HCT116 (cell line): ENCODE measurements around the gene IMPDH1. TPM values are rescaled to one million over a fixed set of nuclear protein-coding genes. Genes with fewer than 3 reads are reported as not detected.

Experiments
- ATAC-seq: fragments of 200-7000 bp; cut with Tn5 transposase; 2 replicates; pipeline ENCODE4 v1.9.1; 2020; ENCODE audit warnings: mild to moderate bottlenecking, moderate library complexity
- BruUV-seq: library from RNA; stranded (reverse); fragments of 400-500 nt; replicated peaks from 2 replicates; lab custom pipeline; 2021; lab: Mats Ljungman, UMichigan
- CTCF ChIA-PET: fragments of 300-600 bp; sonication (Branson Sonifier 250); formaldehyde crosslinking; loops from one replicate; lab custom pipeline; 2021; ENCODE audit warnings: antibody characterized with exemption; lab: Charles Lee
- POLR2A ChIA-PET: fragments of 300-600, 350-600 bp; sonication (Branson Sonifier 250); formaldehyde crosslinking; loops from one replicate; lab custom pipeline; 2021; ENCODE audit warnings: antibody characterized with exemption; lab: Charles Lee
- RAD21 ChIA-PET, 2 experiments: fragments of 300-600 bp; sonication (Branson Sonifier 250); formaldehyde crosslinking; loops; one replicate each; lab custom pipeline; 2023; ENCODE audit warnings: low total read pairs in 2 of 2; ENCODE audit not compliant: uncharacterized antibody in 2 of 2, unreplicated experiment in 2 of 2, low non-redundant PET in 1 of 2; lab: Charles Lee
- DNase-seq: peaks from one replicate; pipeline ENCODE4 v3.0.0-alpha.2; 2010; ENCODE audit warnings: low read depth, low spot score
- H2AFZ ChIP-seq: fragments of 200-600 bp; shearing (Covaris generic), sonication (generic); 2 replicates; pipeline ENCODE4 v1.6.1; 2017; ENCODE audit warnings: low read depth, mixed run types, mixed read lengths, antibody characterized with exemption, low read length; ENCODE audit not compliant: poor library complexity, severe bottlenecking
- H3K27ac ChIP-seq: 2 replicates; pipeline ENCODE4 v1.5.1; 2012; ENCODE audit warnings: low read depth, low read length
- H3K27me3 ChIP-seq: fragments of 200-600 bp; sonication (generic); 2 replicates; pipeline ENCODE4 v1.6.1; 2016; ENCODE audit warnings: mixed run types, low read length, mixed read lengths; ENCODE audit not compliant: insufficient read depth
- H3K36me3 ChIP-seq, 2 experiments: fragments of 200-500 bp in 1 of 2; fragments of 200-600 bp in 1 of 2; sonication (Bioruptor generic) in 1 of 2; sonication (generic) in 1 of 2; 2 replicates each; pipeline versions ENCODE4 v1.5.1 to v1.6.1; 2014 to 2016; ENCODE audit warnings: low read length in 2 of 2, inconsistent platforms in 1 of 2, mixed read lengths in 1 of 2, mixed run types in 1 of 2; ENCODE audit not compliant: insufficient read depth in 2 of 2, control insufficient read depth in 1 of 2
- H3K4me1 ChIP-seq, 2 experiments: fragments of 200-600 bp in 1 of 2; sonication (generic) in 1 of 2; 2 replicates each; pipeline versions ENCODE4 v1.5.1 to v1.6.1; 2012 to 2017; ENCODE audit warnings: low read length in 2 of 2, inconsistent platforms in 1 of 2, mild to moderate bottlenecking in 1 of 2, mixed read lengths in 1 of 2, mixed run types in 1 of 2, moderate library complexity in 1 of 2; ENCODE audit not compliant: insufficient read depth in 2 of 2, control insufficient read depth in 1 of 2
- H3K4me2 ChIP-seq: fragments of 200-600 bp; sonication (generic); 2 replicates; pipeline ENCODE4 v1.6.1; 2017; ENCODE audit warnings: mixed run types, low read length, mixed read lengths
- H3K4me3 ChIP-seq, 2 experiments: fragments of 200-600 bp in 1 of 2; sonication (generic) in 1 of 2; replicated peaks in 1 of 2; 2 replicates each; pipeline ENCODE4 v1.5.1; 2011 to 2016; ENCODE audit warnings: low read length in 2 of 2, control low read depth in 1 of 2, low read depth in 1 of 2, mild to moderate bottlenecking in 1 of 2, mixed read lengths in 1 of 2, mixed run types in 1 of 2
- H3K79me2 ChIP-seq: fragments of 200-600 bp; sonication (generic); 2 replicates; pipeline ENCODE4 v1.6.1; 2017; ENCODE audit warnings: mild to moderate bottlenecking, mixed run types, low read length, moderate library complexity, mixed read lengths; ENCODE audit not compliant: insufficient read depth
- H3K9ac ChIP-seq: fragments of 200-600 bp; sonication (generic); 2 replicates; pipeline ENCODE4 v1.6.1; 2016; ENCODE audit warnings: low read length, mixed read lengths
- H3K9me2 ChIP-seq: fragments of 200-600 bp; sonication (generic), shearing (Covaris generic); 2 replicates; pipeline ENCODE4 v1.6.1; 2017; ENCODE audit warnings: mixed run types, mild to moderate bottlenecking, moderate library complexity; ENCODE audit not compliant: insufficient read depth
- H3K9me3 ChIP-seq, 2 experiments: fragments of 200-500 bp in 1 of 2; fragments of 200-600 bp in 1 of 2; sonication (Bioruptor generic) in 1 of 2; sonication (generic) in 1 of 2; 2 replicates each; pipeline ENCODE4 v1.6.1; 2014 to 2017; ENCODE audit warnings: low read length in 2 of 2, mixed read lengths in 2 of 2, inconsistent platforms in 1 of 2, low read depth in 1 of 2, mild to moderate bottlenecking in 1 of 2, mixed run types in 1 of 2, moderate library complexity in 1 of 2; ENCODE audit not compliant: control insufficient read depth in 1 of 2, insufficient read depth in 1 of 2
- H4K20me1 ChIP-seq: fragments of 200-600 bp; sonication (generic), shearing (Covaris generic); 2 replicates; pipeline ENCODE4 v1.6.1; 2017; ENCODE audit warnings: mixed run types, mild to moderate bottlenecking, moderate library complexity; ENCODE audit not compliant: insufficient read depth
- CEBPB ChIP-seq: IDR thresholded peaks from 2 replicates; pipeline ENCODE4 v1.6.1; 2012; ENCODE audit warnings: low read depth
- CTCF ChIP-seq, 3 experiments: fragments of 200-600 bp in 1 of 3; sonication (generic) in 1 of 3; IDR thresholded peaks in 2 of 3; conservative IDR thresholded peaks in 1 of 3; 2 replicates each; pipeline ENCODE4 v1.5.1; 2012 to 2017; ENCODE audit warnings: low read depth in 2 of 3, low read length in 2 of 3, antibody characterized with exemption in 1 of 3, borderline replicate concordance in 1 of 3, control low read depth in 1 of 3, mild to moderate bottlenecking in 1 of 3, mixed read lengths in 1 of 3, mixed run types in 1 of 3, moderate library complexity in 1 of 3; ENCODE audit not compliant: insufficient read depth in 1 of 3
- EZH2 ChIP-seq: fragments of 200-600 bp; sonication (generic); IDR thresholded peaks from 2 replicates; pipeline ENCODE4 v1.6.1; 2017; ENCODE audit warnings: antibody characterized with exemption, mixed run types
- EZH2phosphoT487 ChIP-seq: fragments of 200-600 bp; IDR thresholded peaks from 2 replicates; pipeline ENCODE4 v1.6.1; 2018; ENCODE audit warnings: antibody characterized with exemption, borderline replicate concordance
- JUND ChIP-seq: IDR thresholded peaks from 2 replicates; pipeline ENCODE4 v1.6.1; 2012
- POLR2A ChIP-seq: IDR thresholded peaks from 2 replicates; pipeline ENCODE4 v1.7.0; 2011; ENCODE audit warnings: borderline replicate concordance; ENCODE audit not compliant: insufficient read depth, insufficient read length; ENCODE audit errors: extremely low read depth
- POLR2AphosphoS5 ChIP-seq: IDR thresholded peaks from 2 replicates; pipeline ENCODE4 v1.6.1; 2011; ENCODE audit warnings: mild to moderate bottlenecking, low read depth, low read length, moderate library complexity
- REST ChIP-seq: IDR thresholded peaks from 2 replicates; pipeline ENCODE4 v1.6.1; 2012; ENCODE audit warnings: low read depth
- SIN3A ChIP-seq: IDR thresholded peaks from 2 replicates; pipeline ENCODE4 v1.6.1; 2012; ENCODE audit warnings: low read depth
- SP1 ChIP-seq: IDR thresholded peaks from 2 replicates; pipeline ENCODE4 v1.6.1; 2012; ENCODE audit warnings: low read depth
- TCF7L2 ChIP-seq: IDR thresholded peaks from 2 replicates; pipeline ENCODE4 v1.7.0; 2011; ENCODE audit warnings: borderline replicate concordance, inconsistent platforms; ENCODE audit not compliant: insufficient read depth, insufficient read length; ENCODE audit errors: extremely low read depth
- YY1 ChIP-seq: IDR thresholded peaks from 2 replicates; pipeline ENCODE4 v1.6.1; 2011; ENCODE audit warnings: low read length, low read depth, moderate library complexity, mild to moderate bottlenecking; ENCODE audit not compliant: insufficient replicate concordance; ENCODE audit errors: extremely low read depth
- ZBTB33 ChIP-seq: IDR thresholded peaks from 2 replicates; pipeline ENCODE4 v1.6.1; 2011; ENCODE audit warnings: mild to moderate bottlenecking, low read length, moderate library complexity; ENCODE audit not compliant: insufficient replicate concordance; ENCODE audit errors: extremely low read depth
- ZFX ChIP-seq: fragments of 450-650 bp; IDR thresholded peaks from 2 replicates; pipeline ENCODE4 v1.6.1; 2017
- ZNF274 ChIP-seq: fragments of 200-500 bp; sonication (Bioruptor generic); IDR thresholded peaks from 2 replicates; pipeline ENCODE4 v1.6.1; 2014; ENCODE audit warnings: mild to moderate bottlenecking, low read depth, low read length, inconsistent platforms
- intact Hi-C: fragments of 100-400 bp; cut with micrococcal nuclease; formaldehyde crosslinking; loops from 2 replicates; pipeline ENCODE4 v1.10.0; 2022
- total RNA-seq: library from RNA; stranded (reverse); gene quantifications from one replicate; pipeline ENCODE4 v1.2.1, GENCODE V29; 2021; ENCODE audit not compliant: unreplicated experiment

IMPDH1 gene
- total RNA-seq, 1 experiment from 2014 or later = 98.2 TPM

- DNase-seq (no peak), ATAC-seq (no peak)
- Histone ChIP-seq H2AFZ (no peak overlapping the region), H3K9me3 (no peaks in the 10 kb centered on the region), H3K9ac (no peak overlapping the region), H3K36me3 (peaks cover 0 to 11% of the 10 kb centered on the region in 2 experiments; a peak in 1 of 4 replicates), H4K20me1 (no peaks in the 10 kb centered on the region), H3K4me3 (no peak overlapping the region), H3K27ac (no peak overlapping the region), H3K9me2 (no peaks in the 10 kb centered on the region), H3K79me2 (no peaks in the 10 kb centered on the region), H3K27me3 (no peaks in the 10 kb centered on the region), H3K4me2 (no peak overlapping the region), H3K4me1 (no peaks in the 10 kb centered on the region)
- TF ChIP-seq POLR2A (no peak), CTCF (IDR thresholded peaks at IDR 0.05 in 2 of 3, conservative IDR thresholded peaks at IDR 0.05 in 1 of 3; ENCODE audit: borderline replicate concordance in 1 of 3, insufficient read depth in 1 of 3, low read depth in 2 of 3, low read length in 2 of 3) (no peak), SP1 (no peak), ZBTB33 (no peak), ZNF274 (no peak), EZH2 (no peak), ZFX (no peak), JUND (no peak), EZH2phosphoT487 (no peak), TCF7L2 (no peak), CEBPB (no peak), REST (no peak), POLR2AphosphoS5 (no peak), YY1 (no peak), SIN3A (no peak)
- no TSS peak for BruUV-seq
- ChIA-PET POLR2A (interaction anchor here (0.5 to 1.3 kb wide), 2 partner anchors 41 to 836 kb away, joined by 4 to 6 read pairs; no protein-coding TSS in a partner anchor), CTCF (interaction anchor here (0.6 to 5.9 kb wide), 15 partner anchors 9 to 73 kb away, joined by 3 to 134 read pairs (median 4); partner anchors contain the start of gene RBM28), RAD21 (interaction anchor here (1.1 to 1.7 kb wide), 3 partner anchors 26 to 41 kb away, joined by 3 to 14 read pairs (median 8); no protein-coding TSS in a partner anchor)
- intact Hi-C loops = no loop called here
Measured at GRCh38 chr7:128388145-128388485, 21.7 kb downstream of the IMPDH1 start.
